GM13977 (cell line): ENCODE measurements around the gene ADAMTS17.

Source experiments
- DNase-seq: peaks from one replicate; pipeline ENCODE4 v3.0.0; 2012; ENCODE audit warnings: low spot score
- CTCF ChIP-seq: IDR thresholded peaks from 2 replicates; pipeline ENCODE4 v1.5.1; 2012; ENCODE audit warnings: mild to moderate bottlenecking, control low read depth; ENCODE audit not compliant: insufficient read depth; ENCODE audit errors: extremely low read depth, missing control alignments
- in situ Hi-C: fragments of 300-500 bp; cut with MboI; formaldehyde crosslinking; loops from one replicate; pipeline ENCODE4 v1.12.0; 2022; ENCODE audit warnings: low sequenced_read_pairs, low pct_unique_long_range_greater_than_20kb, mixed read lengths, inconsistent platforms; ENCODE audit not compliant: unreplicated experiment

Gene ADAMTS17

GRCh38 chr15:100052716-100053473 lies 288.9 kb downstream of the ADAMTS17 start:
- in situ Hi-C loops, result no loop called here
- TF ChIP-seq CTCF, result no peak
- no peak for DNase-seq

- no peak for DNase-seq
- in situ Hi-C loops, result no loop called here
Measured at GRCh38 chr15:100050877-100051786, 290.6 kb downstream of the ADAMTS17 start.

GRCh38 chr15:100049936-100050876 lies 291.6 kb downstream of the ADAMTS17 start:
- no peak for TF ChIP-seq CTCF
- no peak for DNase-seq
- in situ Hi-C loops, result no loop called here

More at GRCh38 chr15:100050877-100051786, 290.6 kb downstream of the ADAMTS17 start:
- TF ChIP-seq CTCF, result no peak

- no peak for DNase-seq
- in situ Hi-C loops, result no loop called here
- TF ChIP-seq CTCF, result no peak
Measured at GRCh38 chr15:100049483-100049882, 292.3 kb downstream of the ADAMTS17 start.

GRCh38 chr15:100048736-100049135 lies 293.0 kb downstream of the ADAMTS17 start:
- no peak for DNase-seq
- in situ Hi-C loops, result no loop called here
- TF ChIP-seq CTCF, result no peak

GRCh38 chr15:100043692-100044091 lies 298.1 kb downstream of the ADAMTS17 start:
- in situ Hi-C loops, result no loop called here
- no peak for DNase-seq
- no peak for TF ChIP-seq CTCF
